Suprapubic skin (tissue), 4 donors: ENCODE results near the gene CLNK.

Experiments
- CTCF ChIP-seq, 2 donors: fragments of 200-600 bp in 1 of 2; fragments of 450-650 bp in 1 of 2; sonication (generic) in 1 of 2; IDR thresholded peaks; one replicate each; pipeline ENCODE4 v1.5.1; 2016 to 2019; ENCODE audit warnings: antibody characterized with exemption in 2 of 2, mild to moderate bottlenecking in 1 of 2, moderate library complexity in 1 of 2
- EP300 ChIP-seq: sonication (generic); formaldehyde crosslinking; IDR thresholded peaks from one replicate; pipeline ENCODE4 v1.6.1; 2017; ENCODE audit warnings: antibody characterized with exemption
- POLR2A ChIP-seq, 2 donors: fragments of 450-650 bp; IDR thresholded peaks; one replicate each; pipeline ENCODE4 v1.6.1; 2017; ENCODE audit warnings: antibody characterized with exemption in 2 of 2, mild to moderate bottlenecking in 2 of 2, moderate library complexity in 2 of 2
- POLR2AphosphoS5 ChIP-seq, 3 donors: sonication (generic); formaldehyde crosslinking; IDR thresholded peaks; one replicate each; pipeline ENCODE4 v1.6.1; 2017; ENCODE audit warnings: antibody characterized with exemption in 3 of 3

- no peak for TF ChIP-seq POLR2AphosphoS5 (IDR thresholded peaks at IDR 0.05)
- TF ChIP-seq CTCF (IDR thresholded peaks at IDR 0.05) = no peak
- TF ChIP-seq EP300 = no peak
- no peak for TF ChIP-seq POLR2A (IDR thresholded peaks at IDR 0.05)
Observed at GRCh38 chr4:10584042-10584441, 100.5 kb downstream of the CLNK start.
